A172 (cell line): ENCODE data around the gene PPIP5K1. TPM values are rescaled to one million over a fixed set of nuclear protein-coding genes. Genes with fewer than 3 reads are reported as not detected.
"Not testable (repeated sequence)": the region's sequence is repeated elsewhere in the genome, so short reads cannot be mapped to it uniquely, and the experiment has no call there.

Experiments used
- DNase-seq: peaks from one replicate; pipeline ENCODE4 v3.0.0-alpha.2; 2015; ENCODE audit warnings: low spot score
- total RNA-seq: library from RNA; depleted of rRNA; stranded (reverse); fragments of >200 nt; shearing (Covaris generic); gene quantifications from 2 replicates; pipeline ENCODE4 v1.2.3, GENCODE V29; 2014; rRNA removed

The PPIP5K1 gene
- total RNA-seq = 5.5 and 11.8 TPM in 2 replicates

DNA sequence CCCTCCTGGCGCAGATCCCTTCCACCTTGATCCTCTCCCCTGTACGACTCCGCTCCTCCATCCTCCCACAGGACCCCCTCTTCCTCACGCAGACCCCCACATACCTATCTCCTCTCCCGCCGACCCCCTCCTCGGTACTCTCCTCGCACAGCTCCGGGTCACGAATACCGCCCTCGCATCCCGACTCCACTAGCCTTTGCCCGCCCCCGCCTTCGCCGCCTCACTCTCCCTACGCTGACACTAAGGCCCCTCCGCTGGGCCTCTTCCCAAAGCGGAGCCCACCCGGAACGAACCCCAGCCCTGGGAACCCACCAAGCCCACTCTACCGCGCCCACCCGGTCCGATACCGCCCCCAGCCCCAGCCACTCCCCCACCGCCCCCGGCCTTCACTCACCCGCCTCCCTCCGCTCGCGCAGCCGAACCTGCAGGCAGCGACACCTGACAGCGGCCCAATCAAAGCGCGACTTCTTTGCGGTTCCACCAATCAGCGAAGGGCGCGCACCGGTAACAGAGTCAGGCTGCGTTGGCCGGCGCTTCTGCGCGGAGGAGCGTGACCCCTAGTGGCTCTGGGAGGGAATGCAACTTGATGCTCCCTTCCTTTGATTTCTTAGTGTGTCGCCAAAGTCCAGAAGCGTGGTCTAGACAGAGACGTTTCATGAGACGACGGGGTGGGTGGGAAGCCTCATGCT, at the start of gene PPIP5K1:
PPIP5K1 (minus strand) TSS at position 431 of the 689 bp plus-strand sequence. CDS start 5,704 bp downstream, outside the sequence.
- DNase-seq = not testable (repeated sequence)

DNA sequence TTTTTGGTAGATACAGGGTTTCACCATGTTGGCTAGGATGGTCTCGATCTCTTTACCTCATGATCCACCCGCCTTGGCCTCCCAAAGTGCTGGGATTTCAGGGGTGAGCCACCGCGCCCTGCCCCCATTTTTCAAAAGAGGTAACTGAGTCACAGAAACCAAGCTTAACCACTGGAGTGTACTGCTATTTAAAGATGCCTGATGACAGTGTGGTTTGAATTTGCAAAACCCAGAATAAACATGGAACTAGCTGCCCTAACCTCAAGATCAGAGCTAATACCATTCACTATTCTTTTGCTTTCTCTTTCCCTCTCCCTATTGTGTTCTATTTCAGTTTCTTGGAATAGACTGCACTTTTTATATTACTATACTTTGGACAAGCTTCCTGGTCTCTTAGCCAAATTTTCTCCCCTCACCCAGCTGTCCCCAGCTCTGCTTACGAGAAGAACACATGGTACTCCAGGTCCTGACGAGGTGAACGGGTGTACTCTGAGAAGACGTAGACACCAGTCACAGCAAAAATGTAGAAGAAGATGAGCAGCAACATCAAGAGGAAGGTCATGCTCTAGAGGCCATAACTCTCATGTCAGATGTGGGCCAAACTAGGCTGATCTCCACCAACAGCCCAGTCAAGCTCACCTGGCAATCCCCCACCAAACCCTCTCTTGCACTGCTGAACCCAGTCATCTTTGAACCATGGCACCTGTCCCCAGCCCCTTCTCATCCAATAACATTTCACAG, 48.6 kb upstream of the PPIP5K1 start:
- not testable (repeated sequence) for DNase-seq

DNA sequence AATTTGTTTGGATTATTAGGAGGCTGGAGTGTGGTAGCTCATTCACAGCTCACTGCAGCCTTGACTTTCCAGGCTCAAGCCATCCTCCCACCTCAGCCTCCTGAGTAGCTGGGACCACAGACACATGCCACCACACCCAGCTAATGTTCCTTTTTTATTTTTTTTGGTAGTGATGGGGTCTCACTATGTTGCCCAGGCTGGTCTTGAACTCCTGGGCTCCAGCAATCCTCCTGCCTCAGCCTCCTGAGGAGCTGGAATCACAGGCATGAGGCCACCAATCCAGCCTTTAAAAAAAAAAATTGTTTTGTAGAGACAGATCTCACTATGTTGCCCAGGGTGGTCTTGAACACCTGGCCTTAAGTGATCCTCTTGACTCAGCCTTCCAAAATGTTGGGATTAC, 36.9 kb upstream of the PPIP5K1 start:
- DNase-seq = not testable (repeated sequence)

DNA sequence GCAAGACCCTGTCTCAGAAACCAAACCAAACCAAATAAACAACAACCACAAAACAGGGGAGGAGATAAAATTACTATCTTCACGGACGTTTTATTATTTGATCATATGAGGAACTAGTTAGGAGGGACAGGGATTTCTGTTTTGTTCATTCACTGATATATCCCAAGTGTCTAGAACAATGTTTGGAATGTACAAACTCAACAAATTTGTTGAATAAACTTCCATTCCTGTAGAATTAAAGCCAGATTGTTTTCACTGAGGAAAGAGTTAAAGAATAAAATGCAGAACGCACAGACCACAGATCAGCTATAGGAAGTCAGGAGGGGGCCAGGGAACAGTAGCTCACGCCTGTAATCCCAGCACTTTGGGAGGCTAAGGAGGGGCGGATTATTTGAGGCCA, 35.1 kb upstream of the PPIP5K1 start:
- DNase-seq = no peak

GRCh38 chr15:43622068-43622799, 32.2 kb upstream of the PPIP5K1 start:
- DNase-seq = peak; percentile 45

DNA sequence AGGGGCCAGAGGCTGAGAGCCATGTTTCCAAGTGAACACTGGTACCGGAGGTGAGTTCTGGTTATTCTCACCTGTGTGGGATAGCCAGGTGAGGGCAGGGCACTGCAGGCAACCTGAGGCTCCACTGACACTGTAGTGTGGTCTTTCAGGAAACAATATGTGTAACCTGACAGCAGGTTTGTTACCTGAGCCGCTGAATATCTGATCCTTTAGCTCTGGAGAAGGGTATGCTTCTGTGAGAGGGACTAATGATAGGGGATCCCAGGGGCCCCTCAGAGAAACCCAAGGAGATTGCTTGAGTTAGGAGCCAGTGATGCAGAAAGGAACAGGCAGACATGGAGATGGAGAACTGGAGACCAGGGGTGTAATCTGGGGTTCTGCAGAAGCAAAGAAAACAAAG, 28.7 kb upstream of the PPIP5K1 start, which contains the start of gene STRC:
STRC (minus strand) TSS at position 101 of the 400 bp plus-strand sequence; CDS start at position 23, 78 bp downstream.
- not testable (repeated sequence) for DNase-seq

DNA sequence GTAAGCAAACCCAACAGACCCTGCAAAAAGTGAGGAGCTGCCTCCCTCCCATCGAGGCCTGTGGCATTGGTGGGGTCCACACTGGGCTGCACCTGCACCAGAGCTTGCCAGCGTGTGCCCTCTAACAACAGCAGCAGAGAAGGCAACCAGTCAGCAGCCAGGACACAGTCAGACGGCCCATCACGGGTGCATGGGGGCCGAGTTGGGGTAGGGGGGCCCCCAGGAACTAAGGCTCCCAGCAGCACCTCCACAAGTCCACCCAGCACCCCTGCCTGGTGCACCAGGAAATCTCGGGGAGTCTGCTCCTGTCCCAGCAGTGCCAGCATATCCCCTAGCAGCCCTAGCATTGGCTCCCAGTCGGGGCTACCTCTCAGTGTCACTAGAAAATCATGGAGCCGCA, 27.7 kb upstream of the PPIP5K1 start:
- not testable (repeated sequence) for DNase-seq

GRCh38 chr15:43602233-43602632, 12.2 kb upstream of the PPIP5K1 start:
- DNase-seq = peak; percentile 73

- not testable (repeated sequence) for DNase-seq
Observed at GRCh38 chr15:43600200-43600599, 10.2 kb upstream of the PPIP5K1 start.

DNA sequence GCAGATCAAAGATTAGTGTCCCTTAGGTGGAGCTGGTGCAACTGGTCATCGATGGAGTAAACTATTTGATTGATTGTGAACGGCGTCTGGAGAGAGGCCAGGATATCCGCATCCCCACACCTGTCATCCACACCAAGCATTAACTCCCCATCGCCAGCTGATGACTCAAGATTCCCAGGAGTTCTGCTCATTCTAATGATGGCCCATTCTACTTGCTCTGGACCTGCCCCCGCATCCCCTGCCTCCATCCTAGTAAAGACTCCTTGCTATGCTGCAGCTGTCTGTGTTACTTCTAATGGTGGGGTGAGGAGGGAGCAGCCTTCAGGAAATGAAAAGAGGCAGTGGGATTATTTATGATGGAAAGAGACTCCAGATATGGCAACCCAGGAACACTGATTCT, 9.1 kb upstream of the PPIP5K1 start:
- DNase-seq = not testable (repeated sequence)

DNA sequence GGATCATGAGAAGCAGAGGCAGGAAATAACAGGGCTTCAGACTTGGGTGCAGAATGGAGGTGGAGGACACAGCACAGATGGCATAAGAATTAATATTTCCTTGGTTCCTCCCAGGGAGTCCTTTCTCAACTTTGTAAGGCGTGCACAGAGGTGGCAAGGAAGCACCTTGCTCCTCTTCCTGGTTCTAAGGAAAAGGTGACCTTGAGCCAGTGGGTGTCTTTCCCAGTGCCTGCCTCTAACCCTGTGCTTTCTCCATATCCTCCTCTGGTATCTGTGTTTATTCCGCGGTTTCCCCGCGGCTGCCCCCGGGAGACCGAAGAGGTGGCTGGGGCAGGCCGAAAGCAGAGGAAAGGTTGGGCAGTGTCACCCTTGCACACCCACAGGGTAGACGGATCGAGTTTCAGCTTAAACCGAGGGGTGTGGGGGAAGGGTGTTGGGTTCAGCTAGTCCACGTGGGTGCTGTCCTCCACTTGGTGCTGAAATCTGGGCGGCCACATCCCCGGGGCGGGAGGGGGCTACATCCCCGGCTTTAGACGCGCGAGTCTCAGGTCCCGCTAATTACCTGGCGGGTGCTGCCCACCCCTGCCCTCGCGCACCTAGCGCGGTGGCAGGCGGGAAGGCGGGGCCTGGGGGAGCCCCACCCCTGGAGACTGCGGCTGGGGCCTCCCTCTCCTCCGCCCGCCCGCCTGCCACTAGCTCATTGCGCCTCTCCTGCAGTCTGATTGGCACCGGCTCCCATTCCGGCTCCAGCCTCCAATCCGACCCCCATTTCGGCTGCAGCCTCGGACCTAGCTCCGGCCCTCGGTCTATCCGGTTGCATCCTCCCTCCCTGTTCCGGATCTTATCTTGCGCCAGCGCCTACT, 3.6 kb upstream of the PPIP5K1 start, which contains the start of gene CKMT1B:
CKMT1B (plus strand) TSS at position 700 of the 863 bp plus-strand sequence. CDS start 192 bp downstream, outside the sequence.
- not testable (repeated sequence) for DNase-seq

GRCh38 chr15:43592841-43593240, 2.8 kb upstream of the PPIP5K1 start:
- DNase-seq = not testable (repeated sequence)

DNA sequence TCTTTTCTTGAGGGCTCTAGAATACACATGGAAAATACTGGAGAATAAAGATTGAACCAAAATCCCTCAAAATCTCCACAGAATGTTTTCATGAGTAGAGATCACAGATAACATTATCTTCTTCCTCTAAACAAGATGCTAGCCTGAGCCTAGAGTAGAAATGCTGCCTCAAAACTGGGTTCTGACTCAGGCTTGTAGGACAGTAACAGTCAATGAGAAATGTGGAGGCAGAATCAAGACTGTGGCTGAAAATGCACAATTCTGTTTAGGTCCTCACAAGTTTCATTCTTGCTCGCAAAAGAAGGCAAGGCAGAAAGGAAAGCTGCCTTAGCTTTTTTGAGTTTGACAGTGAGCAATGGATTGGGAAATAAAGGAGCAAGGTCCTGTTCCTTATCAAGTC, 15.4 kb downstream of the PPIP5K1 start:
- DNase-seq = not testable (repeated sequence)

DNA sequence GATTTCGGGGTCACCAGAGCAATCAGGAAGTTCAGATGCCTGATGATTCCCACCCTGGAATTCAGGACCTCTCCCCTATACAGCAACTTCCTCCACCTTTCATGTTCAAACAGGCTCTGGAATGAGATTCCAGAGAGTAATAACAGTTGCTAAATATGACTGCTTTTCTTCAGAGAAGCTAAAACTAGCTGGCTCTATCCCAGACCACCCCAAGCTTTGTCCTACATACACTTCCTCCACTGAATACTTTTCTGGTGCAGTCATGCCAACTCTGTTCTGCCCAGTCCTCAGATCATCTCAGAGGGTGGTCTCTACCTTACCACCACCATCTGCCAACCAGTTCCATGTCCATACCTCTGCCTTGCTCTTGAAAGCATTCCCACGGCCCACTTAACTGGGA, 23.4 kb downstream of the PPIP5K1 start:
- DNase-seq = not testable (repeated sequence)

DNA sequence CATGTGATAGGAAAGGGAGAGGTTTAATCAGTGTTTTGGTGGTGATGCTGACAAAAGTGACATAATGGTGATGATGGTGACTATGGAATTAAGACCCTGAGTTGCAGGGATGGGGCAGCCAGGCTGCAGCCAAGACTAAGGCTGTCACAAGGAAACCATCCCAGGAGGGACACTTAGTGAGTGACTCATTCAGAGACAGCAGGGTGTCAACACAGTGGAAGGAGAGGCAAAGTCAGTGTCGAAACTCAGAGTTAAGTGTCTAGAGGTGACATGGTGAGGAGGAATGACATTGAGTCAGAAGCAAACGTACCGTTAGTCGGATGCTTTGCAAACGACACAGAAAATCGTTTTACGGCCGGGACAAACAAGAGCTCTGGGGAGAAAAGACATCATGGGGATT, 26.2 kb downstream of the PPIP5K1 start:
- DNase-seq = not testable (repeated sequence)

DNA sequence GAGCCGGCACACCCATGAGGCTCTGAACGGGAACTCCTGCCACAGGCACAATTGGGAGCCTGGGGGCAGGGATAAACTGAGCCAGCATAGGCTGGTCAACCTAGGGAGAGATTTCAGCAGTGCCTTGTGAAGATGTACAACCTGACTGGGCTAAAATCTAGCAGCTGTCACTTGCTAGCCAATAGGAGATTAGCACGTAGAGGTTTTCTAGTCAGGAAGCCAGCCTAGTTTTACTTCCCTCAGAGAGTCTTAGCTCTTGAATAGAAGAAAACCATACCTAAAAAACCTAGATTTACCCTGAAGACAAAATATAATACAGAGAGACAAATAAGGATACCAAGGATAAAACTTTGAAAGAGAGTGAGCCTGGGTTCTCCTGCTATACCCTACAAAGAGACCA, 27.3 kb downstream of the PPIP5K1 start:
- DNase-seq = not testable (repeated sequence)

DNA sequence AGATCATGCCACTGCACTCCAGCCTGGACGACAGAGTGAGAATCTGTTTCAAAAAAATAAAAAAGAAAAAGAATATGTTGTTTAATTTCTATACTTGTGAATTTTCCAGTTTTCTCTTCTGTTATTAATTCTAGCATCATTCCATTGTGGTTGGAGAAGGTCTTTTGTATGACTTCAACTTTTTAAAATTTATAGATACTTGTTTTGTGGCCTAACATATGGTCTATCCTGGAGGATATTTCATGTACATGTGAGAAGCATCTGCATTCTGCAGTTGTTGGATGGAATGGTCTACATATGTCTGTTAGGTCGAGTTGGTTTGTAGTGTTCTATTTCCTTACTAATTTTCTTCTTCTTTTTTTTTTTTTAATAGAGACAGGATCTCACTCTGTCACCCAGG, 37.0 kb downstream of the PPIP5K1 start:
- DNase-seq = no peak

DNA sequence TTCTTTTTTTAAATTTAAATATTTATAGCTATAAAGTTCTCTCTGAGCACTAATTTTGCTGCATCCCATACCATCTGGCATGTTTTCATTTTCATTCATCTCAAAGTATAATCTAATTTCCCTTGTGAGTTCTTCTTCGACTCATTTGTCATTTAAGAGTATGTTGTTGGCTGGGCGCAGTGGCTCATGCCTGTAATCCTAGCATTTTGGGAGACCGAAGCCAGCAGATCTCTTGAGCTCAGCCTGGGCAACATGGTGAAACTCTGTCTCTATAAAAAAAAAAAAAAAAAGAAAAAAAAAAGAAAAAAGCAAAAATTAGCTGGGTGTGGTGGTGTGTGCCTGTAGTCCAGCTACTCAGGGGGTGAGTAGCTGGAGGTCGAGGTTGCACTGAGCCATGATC, 37.8 kb downstream of the PPIP5K1 start:
- DNase-seq = no peak

DNA sequence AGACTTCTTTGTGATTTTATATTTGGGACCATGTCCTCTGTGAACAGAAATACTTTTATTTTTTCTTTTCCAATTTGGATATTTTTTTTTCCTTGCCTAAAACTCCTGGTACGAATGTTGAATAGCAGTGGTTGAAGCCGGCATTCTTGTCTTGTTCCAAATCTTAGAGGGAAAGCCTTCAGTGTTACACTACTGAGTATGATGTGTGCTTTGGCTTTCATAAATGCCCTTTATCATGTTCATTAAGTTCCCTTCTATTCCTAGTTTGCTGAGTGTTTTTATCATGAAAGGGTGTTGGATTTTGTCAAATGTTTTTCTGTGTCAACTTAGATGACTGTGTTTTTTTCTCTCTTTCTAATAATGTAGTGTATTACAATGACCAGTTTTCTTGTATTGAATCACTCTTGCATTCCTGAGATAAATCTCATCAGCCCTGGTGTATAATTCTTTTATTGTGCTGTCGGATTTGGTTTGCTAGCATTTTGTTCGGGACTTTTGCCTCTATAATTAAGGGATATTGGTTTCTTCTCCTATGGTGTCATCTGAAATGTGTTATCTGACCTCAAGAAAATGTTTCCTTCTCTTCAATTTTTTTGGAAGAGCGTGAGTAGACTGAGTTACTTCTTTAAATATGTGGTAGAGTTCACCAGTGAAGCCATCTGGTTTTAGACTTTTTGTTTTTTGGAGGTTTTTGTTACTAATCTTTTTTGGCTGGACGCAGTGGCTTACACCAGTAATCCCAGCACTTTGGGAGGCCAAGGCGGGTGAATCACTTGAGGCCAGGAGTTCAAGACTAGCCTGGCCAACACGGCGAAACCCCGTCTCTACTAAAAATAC, 39.3 kb downstream of the PPIP5K1 start:
- DNase-seq = no peak

- no peak for DNase-seq
Observed at GRCh38 chr15:43547539-43547938, 42.5 kb downstream of the PPIP5K1 start.
